HL-60 (cell line): Measurements from ENCODE around the gene BEST3.

Experiments used
- CTCF ChIP-seq: IDR thresholded peaks from one replicate; pipeline ENCODE4 v1.5.1; 2011; ENCODE audit warnings: low read length, control low read depth, inconsistent platforms; ENCODE audit not compliant: insufficient read depth
- GABPA ChIP-seq: IDR thresholded peaks from 2 replicates; pipeline ENCODE4 v1.6.1; 2012; ENCODE audit warnings: low read depth
- POLR2AphosphoS5 ChIP-seq: IDR thresholded peaks from 2 replicates; pipeline ENCODE4 v1.6.1; 2012; ENCODE audit warnings: low read depth
- REST ChIP-seq: IDR thresholded peaks from 2 replicates; pipeline ENCODE4 v1.6.1; 2012; ENCODE audit warnings: low read depth; ENCODE audit not compliant: insufficient replicate concordance
- SPI1 ChIP-seq: IDR thresholded peaks from 2 replicates; pipeline ENCODE4 v1.6.1; 2012; ENCODE audit warnings: low read depth, mild to moderate bottlenecking, borderline replicate concordance

GRCh38 chr12:69651922-69652321, 47.2 kb downstream of the BEST3 start:
- TF ChIP-seq CTCF (no peak), REST (no peak), GABPA (no peak), POLR2AphosphoS5 (no peak), SPI1 (no peak)
